Astrocyte of the spinal cord (primary cell): Measurements from ENCODE around the gene JDP2.
A peak's percentile ranks its signal among the peaks of the same experiment; 100 is the strongest.

Experiments used
- DNase-seq: peaks from one replicate; pipeline ENCODE4 v3.0.0; 2011; ENCODE audit warnings: low read depth, low spot score
- H3K4me3 ChIP-seq: 2 replicates; pipeline ENCODE4 v1.5.1; 2011; ENCODE audit warnings: low read depth, mild to moderate bottlenecking, low read length, moderate library complexity
- CTCF ChIP-seq: IDR thresholded peaks from 2 replicates; pipeline ENCODE4 v1.5.1; 2012; ENCODE audit warnings: low read depth, mild to moderate bottlenecking, low read length, inconsistent platforms
- in situ Hi-C: cut with HindIII; loops from 2 replicates; pipeline ENCODE4 v1.10.0; 2017; ENCODE audit warnings: low sequenced_read_pairs

Gene JDP2

GRCh38 chr14:75452324-75452723 is 24.5 kb downstream of the JDP2 start:
- no peak for TF ChIP-seq CTCF
- DNase-seq: peak; percentile 14
- in situ Hi-C loops: no loop called here
- no peak overlapping the region for H3K4me3 ChIP-seq

GRCh38 chr14:75452900-75453816 is 25.3 kb downstream of the JDP2 start:
- in situ Hi-C loops: no loop called here
- TF ChIP-seq CTCF: no peak
- H3K4me3 ChIP-seq: no peak overlapping the region
- peak; percentile 75 for DNase-seq

- in situ Hi-C loops: no loop called here
- DNase-seq: no peak
- TF ChIP-seq CTCF: no peak
- H3K4me3 ChIP-seq: no peak overlapping the region
Measured at GRCh38 chr14:75453817-75454434, 26.1 kb downstream of the JDP2 start.

- in situ Hi-C loops: no loop called here
- TF ChIP-seq CTCF: no peak
- no peak overlapping the region for H3K4me3 ChIP-seq
- peak; percentile 68 for DNase-seq
Measured at GRCh38 chr14:75454963-75455546, 27.2 kb downstream of the JDP2 start.

- no peak for DNase-seq
- H3K4me3 ChIP-seq: no peak overlapping the region
- in situ Hi-C loops: no loop called here
- TF ChIP-seq CTCF: no peak
Measured at GRCh38 chr14:75456069-75456996, 28.5 kb downstream of the JDP2 start.

GRCh38 chr14:75456997-75457335 is 29.1 kb downstream of the JDP2 start:
- no peak for DNase-seq
- no peak overlapping the region for H3K4me3 ChIP-seq
- TF ChIP-seq CTCF: no peak
- in situ Hi-C loops: no loop called here
